WTC11 (cell line): ENCODE results near the gene TNP2. TPM values are rescaled to one million over a fixed set of nuclear protein-coding genes. Genes with fewer than 3 reads are reported as not detected.

Experiments
- ATAC-seq: fragments of 200-7000 bp; cut with Tn5 transposase; 2 replicates; pipeline ENCODE4 v1.10.0; 2021; ENCODE audit warnings: mild to moderate bottlenecking, moderate library complexity
- CTCF ChIA-PET: fragments of 300-600 bp; sonication (Branson Sonifier 250); formaldehyde crosslinking; loops from one replicate; lab custom pipeline; 2021; ENCODE audit warnings: antibody characterized with exemption; lab: Charles Lee
- POLR2A ChIA-PET: fragments of 350-600 bp; sonication (Branson Sonifier 250); formaldehyde crosslinking; loops from one replicate; lab custom pipeline; 2021; ENCODE audit warnings: antibody characterized with exemption; lab: Charles Lee
- DNase-seq: peaks from one replicate; pipeline ENCODE4 v3.0.0; 2021; ENCODE audit warnings: low spot score
- H3K27ac Mint-ChIP-seq: 2 replicates; pipeline ENCODE4 v1.8.0; 2021; ENCODE audit warnings: mixed read lengths
- H3K27me3 Mint-ChIP-seq: 2 replicates; pipeline ENCODE4 v1.8.0; 2021; ENCODE audit warnings: low read depth, mild to moderate bottlenecking, moderate library complexity, mixed read lengths
- H3K36me3 Mint-ChIP-seq: 2 replicates; pipeline ENCODE4 v1.8.0; 2021; ENCODE audit warnings: mixed read lengths
- H3K4me1 Mint-ChIP-seq: 2 replicates; pipeline ENCODE4 v1.8.0; 2022; ENCODE audit warnings: mixed read lengths
- H3K4me3 Mint-ChIP-seq: 2 replicates; pipeline ENCODE4 v1.8.0; 2021; ENCODE audit warnings: mild to moderate bottlenecking, moderate library complexity, mixed read lengths
- H3K9me3 Mint-ChIP-seq: 2 replicates; pipeline ENCODE4 v1.8.0; 2021; ENCODE audit warnings: mixed read lengths
- ATF3 ChIP-seq: sonication (generic); formaldehyde crosslinking; conservative IDR thresholded peaks from 2 replicates; pipeline ENCODE4 v1.8.1; 2022; ENCODE audit warnings: mild to moderate bottlenecking, missing genetic modification reagents
- CREB1 ChIP-seq: sonication (generic); formaldehyde crosslinking; IDR thresholded peaks from 2 replicates; pipeline ENCODE4 v1.8.0; 2023; ENCODE audit warnings: mild to moderate bottlenecking, missing genetic modification reagents
- FOXP1 ChIP-seq: sonication (generic); formaldehyde crosslinking; IDR thresholded peaks from 2 replicates; pipeline ENCODE4 v1.8.0; 2022; ENCODE audit warnings: missing genetic modification reagents, mild to moderate bottlenecking, moderate library complexity, borderline replicate concordance
- TEAD1 ChIP-seq: sonication (generic); formaldehyde crosslinking; IDR thresholded peaks from 2 replicates; pipeline ENCODE4 v1.8.0; 2022; ENCODE audit warnings: mild to moderate bottlenecking, missing genetic modification reagents
- ZBTB21 ChIP-seq: sonication (generic); formaldehyde crosslinking; IDR thresholded peaks from 2 replicates; pipeline ENCODE4 v1.8.1; 2023; ENCODE audit warnings: mild to moderate bottlenecking, missing genetic modification reagents, borderline replicate concordance
- ZNF121 ChIP-seq: sonication (generic); formaldehyde crosslinking; IDR thresholded peaks from 2 replicates; pipeline ENCODE4 v1.8.0; 2023; ENCODE audit warnings: missing genetic modification reagents
- ZNF396 ChIP-seq: fragments of 250-450 bp; sonication (Bioruptor Pico); IDR thresholded peaks from 2 replicates; pipeline ENCODE4 v1.8.0; 2021; ENCODE audit warnings: mild to moderate bottlenecking, moderate library complexity, borderline replicate concordance
- ZNF423 ChIP-seq: fragments of 250-450 bp; sonication (Bioruptor Pico); IDR thresholded peaks from 2 replicates; pipeline ENCODE4 v2.1.2; 2022; ENCODE audit warnings: mild to moderate bottlenecking, moderate library complexity
- ZNF425 ChIP-seq: fragments of 250-450 bp; sonication (Bioruptor Pico); conservative IDR thresholded peaks from 2 replicates; pipeline ENCODE4 v1.9.0; 2021; ENCODE audit warnings: mild to moderate bottlenecking
- total RNA-seq: library from RNA; stranded (reverse); gene quantifications from 3 replicates; pipeline ENCODE4 v1.2.3, GENCODE V29; 2021
- TF ChIP-seq, protein P1 (sequence below): sonication (generic); formaldehyde crosslinking; IDR thresholded peaks from 2 replicates; pipeline ENCODE4 v1.8.0; 2022; ENCODE audit warnings: mild to moderate bottlenecking, missing genetic modification reagents
- TF ChIP-seq, protein P2 (sequence below): sonication (generic); formaldehyde crosslinking; IDR thresholded peaks from 2 replicates; pipeline ENCODE4 v1.8.1; 2022; ENCODE audit warnings: mild to moderate bottlenecking, moderate library complexity, missing genetic modification reagents
- TF ChIP-seq, protein P3 (sequence below): fragments of 250-450 bp; sonication (Bioruptor Pico); IDR thresholded peaks from 2 replicates; pipeline ENCODE4 v1.9.0; 2021; ENCODE audit warnings: mild to moderate bottlenecking, borderline replicate concordance
- TF ChIP-seq, protein P4 (sequence below): sonication (generic); formaldehyde crosslinking; IDR thresholded peaks from 2 replicates; pipeline ENCODE4 v1.8.0; 2023; ENCODE audit warnings: missing genetic modification reagents, mild to moderate bottlenecking, borderline replicate concordance
- TF ChIP-seq, protein P5 (sequence below): sonication (generic); formaldehyde crosslinking; IDR thresholded peaks from 2 replicates; pipeline ENCODE4 v1.8.0; 2022; ENCODE audit warnings: mild to moderate bottlenecking, missing genetic modification reagents

Gene TNP2
- total RNA-seq, 1 experiment from 2014 or later: not detected

DNA sequence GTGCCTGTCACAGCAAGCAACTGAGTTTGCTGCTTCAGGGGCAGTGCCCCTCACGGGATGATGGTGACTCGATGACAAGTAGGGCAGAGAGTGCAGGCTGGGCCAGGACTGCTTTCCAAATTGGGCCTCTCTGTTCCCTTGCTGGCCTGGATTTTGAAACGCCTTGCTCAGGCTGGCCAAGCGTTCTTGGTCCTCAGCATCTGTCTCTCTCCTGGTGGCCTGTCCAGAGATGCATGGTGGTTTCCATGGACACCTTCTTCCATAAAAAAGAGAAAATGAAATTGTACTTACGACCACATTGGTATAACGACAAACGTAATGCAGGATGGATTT, 31.4 kb upstream of the TNP2 start:
- POLR2A ChIA-PET: no interaction called here
- CTCF ChIA-PET: no interaction called here
- peaks cover under 1% of the 10 kb centered on the region; the same call in 1 of the 2 replicates for H3K9me3 Mint-ChIP-seq
- H3K4me3 Mint-ChIP-seq: no peak overlapping the region
- ATAC-seq (no peak), DNase-seq (no peak)
- TF ChIP-seq ATF3: no peak
- TF ChIP-seq FOXP1 (CRISPR knock-in tag): no peak
- TF ChIP-seq, protein P1, sequence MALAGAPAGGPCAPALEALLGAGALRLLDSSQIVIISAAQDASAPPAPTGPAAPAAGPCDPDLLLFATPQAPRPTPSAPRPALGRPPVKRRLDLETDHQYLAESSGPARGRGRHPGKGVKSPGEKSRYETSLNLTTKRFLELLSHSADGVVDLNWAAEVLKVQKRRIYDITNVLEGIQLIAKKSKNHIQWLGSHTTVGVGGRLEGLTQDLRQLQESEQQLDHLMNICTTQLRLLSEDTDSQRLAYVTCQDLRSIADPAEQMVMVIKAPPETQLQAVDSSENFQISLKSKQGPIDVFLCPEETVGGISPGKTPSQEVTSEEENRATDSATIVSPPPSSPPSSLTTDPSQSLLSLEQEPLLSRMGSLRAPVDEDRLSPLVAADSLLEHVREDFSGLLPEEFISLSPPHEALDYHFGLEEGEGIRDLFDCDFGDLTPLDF (CRISPR knock-in tag): no peak
- no peak for TF ChIP-seq ZBTB21 (CRISPR knock-in tag)
- TF ChIP-seq, protein P2, sequence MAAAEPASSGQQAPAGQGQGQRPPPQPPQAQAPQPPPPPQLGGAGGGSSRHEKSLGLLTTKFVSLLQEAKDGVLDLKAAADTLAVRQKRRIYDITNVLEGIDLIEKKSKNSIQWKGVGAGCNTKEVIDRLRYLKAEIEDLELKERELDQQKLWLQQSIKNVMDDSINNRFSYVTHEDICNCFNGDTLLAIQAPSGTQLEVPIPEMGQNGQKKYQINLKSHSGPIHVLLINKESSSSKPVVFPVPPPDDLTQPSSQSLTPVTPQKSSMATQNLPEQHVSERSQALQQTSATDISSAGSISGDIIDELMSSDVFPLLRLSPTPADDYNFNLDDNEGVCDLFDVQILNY (CRISPR knock-in tag): no peak
- no peak for TF ChIP-seq TEAD1 (CRISPR knock-in tag)
- TF ChIP-seq ZNF425 (CRISPR knock-in tag): no peak
- TF ChIP-seq, protein P3, sequence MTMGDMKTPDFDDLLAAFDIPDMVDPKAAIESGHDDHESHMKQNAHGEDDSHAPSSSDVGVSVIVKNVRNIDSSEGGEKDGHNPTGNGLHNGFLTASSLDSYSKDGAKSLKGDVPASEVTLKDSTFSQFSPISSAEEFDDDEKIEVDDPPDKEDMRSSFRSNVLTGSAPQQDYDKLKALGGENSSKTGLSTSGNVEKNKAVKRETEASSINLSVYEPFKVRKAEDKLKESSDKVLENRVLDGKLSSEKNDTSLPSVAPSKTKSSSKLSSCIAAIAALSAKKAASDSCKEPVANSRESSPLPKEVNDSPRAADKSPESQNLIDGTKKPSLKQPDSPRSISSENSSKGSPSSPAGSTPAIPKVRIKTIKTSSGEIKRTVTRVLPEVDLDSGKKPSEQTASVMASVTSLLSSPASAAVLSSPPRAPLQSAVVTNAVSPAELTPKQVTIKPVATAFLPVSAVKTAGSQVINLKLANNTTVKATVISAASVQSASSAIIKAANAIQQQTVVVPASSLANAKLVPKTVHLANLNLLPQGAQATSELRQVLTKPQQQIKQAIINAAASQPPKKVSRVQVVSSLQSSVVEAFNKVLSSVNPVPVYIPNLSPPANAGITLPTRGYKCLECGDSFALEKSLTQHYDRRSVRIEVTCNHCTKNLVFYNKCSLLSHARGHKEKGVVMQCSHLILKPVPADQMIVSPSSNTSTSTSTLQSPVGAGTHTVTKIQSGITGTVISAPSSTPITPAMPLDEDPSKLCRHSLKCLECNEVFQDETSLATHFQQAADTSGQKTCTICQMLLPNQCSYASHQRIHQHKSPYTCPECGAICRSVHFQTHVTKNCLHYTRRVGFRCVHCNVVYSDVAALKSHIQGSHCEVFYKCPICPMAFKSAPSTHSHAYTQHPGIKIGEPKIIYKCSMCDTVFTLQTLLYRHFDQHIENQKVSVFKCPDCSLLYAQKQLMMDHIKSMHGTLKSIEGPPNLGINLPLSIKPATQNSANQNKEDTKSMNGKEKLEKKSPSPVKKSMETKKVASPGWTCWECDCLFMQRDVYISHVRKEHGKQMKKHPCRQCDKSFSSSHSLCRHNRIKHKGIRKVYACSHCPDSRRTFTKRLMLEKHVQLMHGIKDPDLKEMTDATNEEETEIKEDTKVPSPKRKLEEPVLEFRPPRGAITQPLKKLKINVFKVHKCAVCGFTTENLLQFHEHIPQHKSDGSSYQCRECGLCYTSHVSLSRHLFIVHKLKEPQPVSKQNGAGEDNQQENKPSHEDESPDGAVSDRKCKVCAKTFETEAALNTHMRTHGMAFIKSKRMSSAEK: no peak
- TF ChIP-seq ZNF121 (CRISPR knock-in tag): no peak
- TF ChIP-seq, protein P4, sequence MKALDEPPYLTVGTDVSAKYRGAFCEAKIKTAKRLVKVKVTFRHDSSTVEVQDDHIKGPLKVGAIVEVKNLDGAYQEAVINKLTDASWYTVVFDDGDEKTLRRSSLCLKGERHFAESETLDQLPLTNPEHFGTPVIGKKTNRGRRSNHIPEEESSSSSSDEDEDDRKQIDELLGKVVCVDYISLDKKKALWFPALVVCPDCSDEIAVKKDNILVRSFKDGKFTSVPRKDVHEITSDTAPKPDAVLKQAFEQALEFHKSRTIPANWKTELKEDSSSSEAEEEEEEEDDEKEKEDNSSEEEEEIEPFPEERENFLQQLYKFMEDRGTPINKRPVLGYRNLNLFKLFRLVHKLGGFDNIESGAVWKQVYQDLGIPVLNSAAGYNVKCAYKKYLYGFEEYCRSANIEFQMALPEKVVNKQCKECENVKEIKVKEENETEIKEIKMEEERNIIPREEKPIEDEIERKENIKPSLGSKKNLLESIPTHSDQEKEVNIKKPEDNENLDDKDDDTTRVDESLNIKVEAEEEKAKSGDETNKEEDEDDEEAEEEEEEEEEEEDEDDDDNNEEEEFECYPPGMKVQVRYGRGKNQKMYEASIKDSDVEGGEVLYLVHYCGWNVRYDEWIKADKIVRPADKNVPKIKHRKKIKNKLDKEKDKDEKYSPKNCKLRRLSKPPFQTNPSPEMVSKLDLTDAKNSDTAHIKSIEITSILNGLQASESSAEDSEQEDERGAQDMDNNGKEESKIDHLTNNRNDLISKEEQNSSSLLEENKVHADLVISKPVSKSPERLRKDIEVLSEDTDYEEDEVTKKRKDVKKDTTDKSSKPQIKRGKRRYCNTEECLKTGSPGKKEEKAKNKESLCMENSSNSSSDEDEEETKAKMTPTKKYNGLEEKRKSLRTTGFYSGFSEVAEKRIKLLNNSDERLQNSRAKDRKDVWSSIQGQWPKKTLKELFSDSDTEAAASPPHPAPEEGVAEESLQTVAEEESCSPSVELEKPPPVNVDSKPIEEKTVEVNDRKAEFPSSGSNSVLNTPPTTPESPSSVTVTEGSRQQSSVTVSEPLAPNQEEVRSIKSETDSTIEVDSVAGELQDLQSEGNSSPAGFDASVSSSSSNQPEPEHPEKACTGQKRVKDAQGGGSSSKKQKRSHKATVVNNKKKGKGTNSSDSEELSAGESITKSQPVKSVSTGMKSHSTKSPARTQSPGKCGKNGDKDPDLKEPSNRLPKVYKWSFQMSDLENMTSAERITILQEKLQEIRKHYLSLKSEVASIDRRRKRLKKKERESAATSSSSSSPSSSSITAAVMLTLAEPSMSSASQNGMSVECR (CRISPR knock-in tag): no peak
- TF ChIP-seq, protein P5, sequence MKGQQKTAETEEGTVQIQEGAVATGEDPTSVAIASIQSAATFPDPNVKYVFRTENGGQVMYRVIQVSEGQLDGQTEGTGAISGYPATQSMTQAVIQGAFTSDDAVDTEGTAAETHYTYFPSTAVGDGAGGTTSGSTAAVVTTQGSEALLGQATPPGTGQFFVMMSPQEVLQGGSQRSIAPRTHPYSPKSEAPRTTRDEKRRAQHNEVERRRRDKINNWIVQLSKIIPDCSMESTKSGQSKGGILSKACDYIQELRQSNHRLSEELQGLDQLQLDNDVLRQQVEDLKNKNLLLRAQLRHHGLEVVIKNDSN (CRISPR knock-in tag): no peak
- no peak for TF ChIP-seq CREB1
- TF ChIP-seq ZNF423 (CRISPR knock-in tag): no peak
- no peak for TF ChIP-seq ZNF396 (CRISPR knock-in tag)
- no peak overlapping the region for H3K27ac Mint-ChIP-seq
- peaks cover 41% of the 10 kb centered on the region for H3K4me1 Mint-ChIP-seq
- H3K27me3 Mint-ChIP-seq: no peaks in the 10 kb centered on the region
- H3K36me3 Mint-ChIP-seq: no peaks in the 10 kb centered on the region
